Measurements from ENCODE around the gene NELL1. TPM values are rescaled to one million over a fixed set of nuclear protein-coding genes. Genes with fewer than 3 reads are reported as not detected.

The NELL1 gene
- total RNA-seq, 1 donor from 2014 or later, result not detected

DNA sequence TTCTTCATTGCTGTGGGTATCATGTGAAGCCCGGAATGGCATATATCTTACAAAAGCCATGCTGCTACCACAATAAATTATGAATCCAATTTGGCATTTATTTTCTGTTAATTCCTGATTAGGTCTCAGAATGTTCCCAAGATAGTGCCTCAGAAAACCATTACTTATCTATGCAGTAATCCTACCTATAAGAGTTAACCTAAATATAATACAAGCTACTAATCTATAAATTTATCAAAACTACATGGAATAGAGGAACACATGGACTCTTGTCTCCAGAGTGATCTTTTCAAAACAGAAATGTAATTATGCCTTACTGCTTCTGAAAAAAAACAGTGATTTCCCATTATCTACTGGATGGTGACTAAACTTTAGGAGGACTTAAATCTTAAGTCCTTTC, 835.7 kb downstream of the NELL1 start:
- no peaks in the 10 kb centered on the region for H3K9me3 Mint-ChIP-seq (ENCODE audit: unreplicated experiment)
- H3K27me3 Mint-ChIP-seq (ENCODE audit: unreplicated experiment), result no peaks in the 10 kb centered on the region
- no peak for DNase-seq (ENCODE audit: extremely low spot score, unreplicated experiment)
- no peak overlapping the region for H3K27ac Mint-ChIP-seq (ENCODE audit: unreplicated experiment)
- TF ChIP-seq, protein P1, sequence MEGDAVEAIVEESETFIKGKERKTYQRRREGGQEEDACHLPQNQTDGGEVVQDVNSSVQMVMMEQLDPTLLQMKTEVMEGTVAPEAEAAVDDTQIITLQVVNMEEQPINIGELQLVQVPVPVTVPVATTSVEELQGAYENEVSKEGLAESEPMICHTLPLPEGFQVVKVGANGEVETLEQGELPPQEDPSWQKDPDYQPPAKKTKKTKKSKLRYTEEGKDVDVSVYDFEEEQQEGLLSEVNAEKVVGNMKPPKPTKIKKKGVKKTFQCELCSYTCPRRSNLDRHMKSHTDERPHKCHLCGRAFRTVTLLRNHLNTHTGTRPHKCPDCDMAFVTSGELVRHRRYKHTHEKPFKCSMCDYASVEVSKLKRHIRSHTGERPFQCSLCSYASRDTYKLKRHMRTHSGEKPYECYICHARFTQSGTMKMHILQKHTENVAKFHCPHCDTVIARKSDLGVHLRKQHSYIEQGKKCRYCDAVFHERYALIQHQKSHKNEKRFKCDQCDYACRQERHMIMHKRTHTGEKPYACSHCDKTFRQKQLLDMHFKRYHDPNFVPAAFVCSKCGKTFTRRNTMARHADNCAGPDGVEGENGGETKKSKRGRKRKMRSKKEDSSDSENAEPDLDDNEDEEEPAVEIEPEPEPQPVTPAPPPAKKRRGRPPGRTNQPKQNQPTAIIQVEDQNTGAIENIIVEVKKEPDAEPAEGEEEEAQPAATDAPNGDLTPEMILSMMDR (IDR thresholded peaks at IDR 0.05), result no peak
- no peaks in the 10 kb centered on the region for H3K36me3 Mint-ChIP-seq (ENCODE audit: unreplicated experiment)
- H3K4me3 Mint-ChIP-seq (ENCODE audit: unreplicated experiment), result no peak overlapping the region
- H3K4me1 Mint-ChIP-seq (ENCODE audit: unreplicated experiment), result no peaks in the 10 kb centered on the region

DNA sequence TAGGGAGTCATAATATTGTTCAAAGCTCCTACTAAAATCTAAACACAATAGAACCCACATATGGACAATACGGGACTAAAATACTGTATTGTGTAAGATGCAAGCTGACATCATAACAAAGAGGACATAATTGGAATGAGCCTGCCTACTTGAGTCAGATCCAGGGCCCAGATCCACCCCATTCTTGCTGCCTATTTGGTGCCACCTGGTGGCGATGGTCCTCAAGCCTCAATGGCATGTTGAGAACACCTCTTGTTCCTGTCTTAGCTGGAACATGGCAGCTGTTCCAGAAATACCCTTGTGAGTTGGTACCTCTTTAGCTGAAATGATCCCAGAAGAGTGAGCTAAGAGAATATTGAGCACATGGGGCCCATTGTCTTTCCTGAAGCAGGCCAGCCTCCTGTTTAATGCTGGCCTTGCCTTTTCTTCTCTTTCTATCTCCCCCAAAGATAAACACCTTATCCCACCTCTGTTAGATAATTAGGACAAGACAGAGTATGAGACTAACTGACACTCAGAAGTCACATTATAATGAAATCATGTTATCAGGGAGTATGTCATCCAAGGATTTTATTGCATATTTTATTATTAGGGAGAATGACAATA, 842.6 kb downstream of the NELL1 start:
- Mint-ChIP-seq H3K27me3 (ENCODE audit: unreplicated experiment) (no peaks in the 10 kb centered on the region), H3K4me3 (ENCODE audit: unreplicated experiment) (no peak overlapping the region), H3K4me1 (ENCODE audit: unreplicated experiment) (no peaks in the 10 kb centered on the region), H3K9me3 (ENCODE audit: unreplicated experiment) (no peaks in the 10 kb centered on the region), H3K27ac (ENCODE audit: unreplicated experiment) (no peak overlapping the region), H3K36me3 (ENCODE audit: unreplicated experiment) (no peaks in the 10 kb centered on the region)
- TF ChIP-seq, protein P1 (IDR thresholded peaks at IDR 0.05), result peak; percentile 57
- no peak for DNase-seq (ENCODE audit: extremely low spot score, unreplicated experiment)

DNA sequence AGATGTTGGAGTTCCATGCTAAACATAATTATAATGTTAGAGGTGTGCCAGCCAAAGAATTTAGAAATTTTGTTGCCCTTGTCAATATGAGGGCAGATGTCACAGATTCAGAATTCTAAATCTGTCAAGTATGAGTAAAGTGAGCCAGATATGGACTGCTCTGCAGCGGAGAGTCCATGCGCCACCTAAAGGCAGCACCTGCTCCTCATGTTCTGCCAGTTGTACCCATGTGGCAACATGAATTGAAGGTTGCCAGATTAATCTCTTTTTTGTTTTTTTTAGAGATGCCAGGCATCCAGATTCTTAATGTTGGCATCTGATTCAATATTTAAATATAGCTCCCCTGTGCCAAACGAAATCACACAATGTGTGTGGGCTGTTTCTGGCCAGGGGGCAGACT, 844.9 kb downstream of the NELL1 start:
- Mint-ChIP-seq H3K27me3 (ENCODE audit: unreplicated experiment) (no peaks in the 10 kb centered on the region), H3K4me3 (ENCODE audit: unreplicated experiment) (no peak overlapping the region)

DNA sequence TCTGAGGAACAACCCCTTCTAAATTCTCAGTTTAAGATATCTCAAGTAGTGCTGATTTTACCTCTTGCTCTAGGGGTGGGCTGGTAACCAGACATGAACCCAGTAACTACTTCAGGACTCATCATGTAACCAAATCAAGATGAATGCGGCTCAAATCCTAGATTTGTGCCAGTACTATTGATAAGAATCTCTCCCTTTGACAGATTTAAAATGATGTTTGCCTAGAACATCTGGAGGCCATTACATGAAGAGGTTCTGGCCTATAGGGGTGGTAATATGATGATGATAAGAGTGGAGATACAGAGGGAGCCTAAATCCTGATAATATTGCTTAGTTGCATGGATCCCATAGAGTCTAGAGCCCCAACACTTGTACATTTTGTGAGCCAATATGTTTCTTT, 850.9 kb downstream of the NELL1 start:
- H3K27ac Mint-ChIP-seq (ENCODE audit: unreplicated experiment), result no peak overlapping the region
- H3K27me3 Mint-ChIP-seq (ENCODE audit: unreplicated experiment), result no peaks in the 10 kb centered on the region
- H3K9me3 Mint-ChIP-seq (ENCODE audit: unreplicated experiment), result no peaks in the 10 kb centered on the region
- TF ChIP-seq, protein P1 (IDR thresholded peaks at IDR 0.05), result no peak
- no peak overlapping the region for H3K4me3 Mint-ChIP-seq (ENCODE audit: unreplicated experiment)
- no peaks in the 10 kb centered on the region for H3K4me1 Mint-ChIP-seq (ENCODE audit: unreplicated experiment)
- H3K36me3 Mint-ChIP-seq (ENCODE audit: unreplicated experiment), result no peaks in the 10 kb centered on the region
- no peak for DNase-seq (ENCODE audit: extremely low spot score, unreplicated experiment)

More for the DNA sequence above, 844.9 kb downstream of the NELL1 start:
- TF ChIP-seq, protein P1 (IDR thresholded peaks at IDR 0.05), result no peak
- no peak for DNase-seq (ENCODE audit: extremely low spot score, unreplicated experiment)
- H3K4me1 Mint-ChIP-seq (ENCODE audit: unreplicated experiment), result no peaks in the 10 kb centered on the region
- H3K9me3 Mint-ChIP-seq (ENCODE audit: unreplicated experiment), result no peaks in the 10 kb centered on the region
- H3K36me3 Mint-ChIP-seq (ENCODE audit: unreplicated experiment), result no peaks in the 10 kb centered on the region
- H3K27ac Mint-ChIP-seq (ENCODE audit: unreplicated experiment), result no peak overlapping the region

DNA sequence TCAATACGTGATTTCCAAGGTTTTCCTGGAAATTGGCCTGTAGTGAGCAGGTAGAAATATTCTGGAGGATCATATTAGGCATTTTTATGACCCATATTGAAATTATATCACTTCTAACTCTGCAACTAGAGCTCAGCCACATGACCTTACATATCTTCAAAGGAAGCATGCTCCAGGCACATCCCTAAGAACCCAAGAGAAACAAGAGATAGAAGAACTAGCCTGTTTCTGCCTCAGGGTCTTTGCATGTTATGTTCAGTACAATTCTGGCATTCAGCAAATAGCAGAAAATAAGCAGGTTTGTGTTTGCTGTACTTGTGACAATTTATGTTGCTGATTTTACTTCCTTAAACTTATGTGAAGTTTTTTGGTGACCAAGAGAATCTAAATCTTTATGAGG, 859.8 kb downstream of the NELL1 start:
- TF ChIP-seq, protein P1 (IDR thresholded peaks at IDR 0.05), result no peak
- Mint-ChIP-seq H3K27me3 (ENCODE audit: unreplicated experiment) (no peaks in the 10 kb centered on the region), H3K9me3 (ENCODE audit: unreplicated experiment) (no peaks in the 10 kb centered on the region), H3K36me3 (ENCODE audit: unreplicated experiment) (no peaks in the 10 kb centered on the region), H3K27ac (ENCODE audit: unreplicated experiment) (no peak overlapping the region), H3K4me3 (ENCODE audit: unreplicated experiment) (no peak overlapping the region), H3K4me1 (ENCODE audit: unreplicated experiment) (no peaks in the 10 kb centered on the region)
- DNase-seq (ENCODE audit: extremely low spot score, unreplicated experiment), result no peak

All from osteocyte (in vitro differentiated cells).